Measurements from ENCODE around the gene DHRS7. TPM values are rescaled to one million over a fixed set of nuclear protein-coding genes. Genes with fewer than 3 reads are reported as not detected.

DHRS7 gene
- total and polyA plus RNA-seq, 9 of the 15 experiments (the other 6 are each of a cell fraction or from before 2014, with no cell fraction given): 10.2 to 20.1 (median 15.7) TPM

DNA sequence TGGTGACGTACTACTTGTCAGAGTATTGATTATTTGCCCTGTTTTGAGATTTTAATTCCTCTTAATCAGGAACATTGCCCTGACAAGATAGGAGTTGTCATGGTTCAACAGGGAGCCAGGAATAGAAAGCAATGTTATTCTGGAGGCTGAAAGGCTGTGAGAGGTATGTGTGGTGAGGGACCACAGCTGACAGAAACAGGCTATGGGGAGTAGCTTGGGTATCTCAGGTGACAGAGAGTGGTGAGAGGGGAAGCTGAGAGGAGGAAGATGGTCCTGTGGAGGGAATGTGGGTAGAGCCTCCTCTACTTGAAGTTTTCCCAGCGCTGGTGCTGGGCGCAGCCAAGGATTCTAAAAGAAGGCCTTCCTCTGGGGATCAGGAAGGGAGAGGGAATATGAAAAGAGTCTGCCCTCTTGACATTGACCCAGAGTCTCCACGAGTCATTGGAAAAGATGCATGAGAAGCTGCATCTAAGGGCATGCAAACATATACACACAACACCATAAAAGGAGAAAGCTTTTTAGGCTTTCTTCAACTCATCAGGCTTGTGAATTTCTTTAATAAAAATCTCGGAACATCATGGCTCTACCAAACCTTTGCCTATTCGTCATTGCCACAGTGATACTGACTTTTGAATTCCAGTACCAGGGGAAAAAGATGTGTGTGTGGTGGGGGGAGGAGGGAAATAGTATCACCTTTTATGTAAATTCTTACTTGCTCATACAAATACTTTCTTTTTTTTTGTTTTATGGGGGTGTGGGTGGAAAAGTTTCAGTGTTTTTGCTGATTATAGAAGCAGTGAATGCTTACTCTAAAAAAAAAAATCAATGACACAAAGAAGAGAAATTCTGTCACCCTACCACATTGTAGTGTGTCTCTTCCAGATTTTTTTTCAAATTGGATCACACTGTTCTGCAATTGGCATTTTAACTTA, 39.9 kb upstream of the DHRS7 start:
- no peak for ATAC-seq
- Histone ChIP-seq H3K4me3 (no peak overlapping the region), H3K79me2 (ENCODE audit: control insufficient read depth, insufficient read depth, low read length) (no peaks in the 10 kb centered on the region), H4K20me1 (replicated peaks; ENCODE audit: control insufficient read depth, insufficient read depth, low read length) (no peaks in the 10 kb centered on the region), H3K4me1 (replicated peaks in 1 of 2; ENCODE audit: control insufficient read depth in 2 of 2, insufficient read depth in 2 of 2, low read length in 2 of 2) (no peaks in the 10 kb centered on the region), H3K36me3 (ENCODE audit: control insufficient read depth, insufficient read depth, low read length) (no peaks in the 10 kb centered on the region), H3K9me3 (replicated peaks; ENCODE audit: control insufficient read depth, insufficient read depth, low read depth, low read length) (no peaks in the 10 kb centered on the region), H3K27ac (ENCODE audit: extremely low read depth, low read depth, low read length) (no peak overlapping the region), H2AFZ (ENCODE audit: low read depth, low read length) (peak overlapping the region; percentile 77), H3K9me1 (ENCODE audit: control insufficient read depth, insufficient read depth, low read length) (no peaks in the 10 kb centered on the region), H3K27me3 (ENCODE audit: control insufficient read depth in 2 of 2, insufficient read depth in 2 of 2, low read length in 2 of 2) (no peaks in the 10 kb centered on the region), H3K4me2 (ENCODE audit: insufficient read depth, low read length) (no peak overlapping the region), H3K9ac (ENCODE audit: insufficient read depth in 1 of 2, low read depth in 2 of 2, low read length in 2 of 2) (no peak overlapping the region)
- intact Hi-C loops (cut with micrococcal nuclease) (no loop called here), in situ Hi-C loops (cut with MboI) (loop anchor here (10.0 kb wide), 1 partner anchor 130 kb away; no protein-coding TSS in a partner anchor)
- no peak for DNase-seq (ENCODE audit: extremely low read depth in 1 of 4, low spot score in 3 of 4)
- no peak for FAIRE-seq
- ChIA-PET POLR2A (interaction anchor here (0.9 kb wide), 1 partner anchor 16 kb away, joined by 3 read pairs; no protein-coding TSS in a partner anchor), CTCF (ENCODE audit: low intra/inter-chr PET ratio) (no interaction called here)
- BruUV-seq (replicated peaks): no TSS peak
- WGBS (ENCODE audit: insufficient coverage, low coverage, missing lambda C conversion rate): 26% methylated on average over 6 of the region's 6 CpGs
- TF ChIP-seq CSDE1 (IDR thresholded peaks at IDR 0.05) (no peak), ZNF780A (CRISPR knock-in tag; IDR thresholded peaks at IDR 0.05) (no peak), CCNT2 (IDR thresholded peaks at IDR 0.05; ENCODE audit: borderline replicate concordance, extremely low read depth, insufficient read length, low read depth, low read length) (no peak), KLF6 (CRISPR knock-in tag; IDR thresholded peaks at IDR 0.05; ENCODE audit: borderline replicate concordance) (no peak), MYNN (IDR thresholded peaks at IDR 0.05) (no peak), MYNN (CRISPR knock-in tag; IDR thresholded peaks at IDR 0.05) (no peak), U2AF1 (optimal IDR thresholded peaks at IDR 0.05; ENCODE audit: low read depth, low read length) (no peak), ZZZ3 (IDR thresholded peaks at IDR 0.05) (no peak), MYC (IDR thresholded peaks at IDR 0.05; ENCODE audit: low read depth, low read length) (no peak), MYC (CRISPR knock-in tag; IDR thresholded peaks at IDR 0.05; ENCODE audit: borderline replicate concordance, low read depth) (no peak), SIX5 (IDR thresholded peaks at IDR 0.05; ENCODE audit: borderline replicate concordance in 1 of 2, insufficient read depth in 1 of 2, low read depth in 1 of 2, low read length in 2 of 2) (no peak)
- TF ChIP-seq, protein P1, sequence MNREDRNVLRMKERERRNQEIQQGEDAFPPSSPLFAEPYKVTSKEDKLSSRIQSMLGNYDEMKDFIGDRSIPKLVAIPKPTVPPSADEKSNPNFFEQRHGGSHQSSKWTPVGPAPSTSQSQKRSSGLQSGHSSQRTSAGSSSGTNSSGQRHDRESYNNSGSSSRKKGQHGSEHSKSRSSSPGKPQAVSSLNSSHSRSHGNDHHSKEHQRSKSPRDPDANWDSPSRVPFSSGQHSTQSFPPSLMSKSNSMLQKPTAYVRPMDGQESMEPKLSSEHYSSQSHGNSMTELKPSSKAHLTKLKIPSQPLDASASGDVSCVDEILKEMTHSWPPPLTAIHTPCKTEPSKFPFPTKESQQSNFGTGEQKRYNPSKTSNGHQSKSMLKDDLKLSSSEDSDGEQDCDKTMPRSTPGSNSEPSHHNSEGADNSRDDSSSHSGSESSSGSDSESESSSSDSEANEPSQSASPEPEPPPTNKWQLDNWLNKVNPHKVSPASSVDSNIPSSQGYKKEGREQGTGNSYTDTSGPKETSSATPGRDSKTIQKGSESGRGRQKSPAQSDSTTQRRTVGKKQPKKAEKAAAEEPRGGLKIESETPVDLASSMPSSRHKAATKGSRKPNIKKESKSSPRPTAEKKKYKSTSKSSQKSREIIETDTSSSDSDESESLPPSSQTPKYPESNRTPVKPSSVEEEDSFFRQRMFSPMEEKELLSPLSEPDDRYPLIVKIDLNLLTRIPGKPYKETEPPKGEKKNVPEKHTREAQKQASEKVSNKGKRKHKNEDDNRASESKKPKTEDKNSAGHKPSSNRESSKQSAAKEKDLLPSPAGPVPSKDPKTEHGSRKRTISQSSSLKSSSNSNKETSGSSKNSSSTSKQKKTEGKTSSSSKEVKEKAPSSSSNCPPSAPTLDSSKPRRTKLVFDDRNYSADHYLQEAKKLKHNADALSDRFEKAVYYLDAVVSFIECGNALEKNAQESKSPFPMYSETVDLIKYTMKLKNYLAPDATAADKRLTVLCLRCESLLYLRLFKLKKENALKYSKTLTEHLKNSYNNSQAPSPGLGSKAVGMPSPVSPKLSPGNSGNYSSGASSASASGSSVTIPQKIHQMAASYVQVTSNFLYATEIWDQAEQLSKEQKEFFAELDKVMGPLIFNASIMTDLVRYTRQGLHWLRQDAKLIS (CRISPR knock-in tag; IDR thresholded peaks at IDR 0.05): no peak
- TF ChIP-seq, protein P2, sequence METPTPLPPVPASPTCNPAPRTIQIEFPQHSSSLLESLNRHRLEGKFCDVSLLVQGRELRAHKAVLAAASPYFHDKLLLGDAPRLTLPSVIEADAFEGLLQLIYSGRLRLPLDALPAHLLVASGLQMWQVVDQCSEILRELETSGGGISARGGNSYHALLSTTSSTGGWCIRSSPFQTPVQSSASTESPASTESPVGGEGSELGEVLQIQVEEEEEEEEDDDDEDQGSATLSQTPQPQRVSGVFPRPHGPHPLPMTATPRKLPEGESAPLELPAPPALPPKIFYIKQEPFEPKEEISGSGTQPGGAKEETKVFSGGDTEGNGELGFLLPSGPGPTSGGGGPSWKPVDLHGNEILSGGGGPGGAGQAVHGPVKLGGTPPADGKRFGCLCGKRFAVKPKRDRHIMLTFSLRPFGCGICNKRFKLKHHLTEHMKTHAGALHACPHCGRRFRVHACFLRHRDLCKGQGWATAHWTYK (CRISPR knock-in tag; IDR thresholded peaks at IDR 0.05): no peak
- TF ChIP-seq, protein P3, sequence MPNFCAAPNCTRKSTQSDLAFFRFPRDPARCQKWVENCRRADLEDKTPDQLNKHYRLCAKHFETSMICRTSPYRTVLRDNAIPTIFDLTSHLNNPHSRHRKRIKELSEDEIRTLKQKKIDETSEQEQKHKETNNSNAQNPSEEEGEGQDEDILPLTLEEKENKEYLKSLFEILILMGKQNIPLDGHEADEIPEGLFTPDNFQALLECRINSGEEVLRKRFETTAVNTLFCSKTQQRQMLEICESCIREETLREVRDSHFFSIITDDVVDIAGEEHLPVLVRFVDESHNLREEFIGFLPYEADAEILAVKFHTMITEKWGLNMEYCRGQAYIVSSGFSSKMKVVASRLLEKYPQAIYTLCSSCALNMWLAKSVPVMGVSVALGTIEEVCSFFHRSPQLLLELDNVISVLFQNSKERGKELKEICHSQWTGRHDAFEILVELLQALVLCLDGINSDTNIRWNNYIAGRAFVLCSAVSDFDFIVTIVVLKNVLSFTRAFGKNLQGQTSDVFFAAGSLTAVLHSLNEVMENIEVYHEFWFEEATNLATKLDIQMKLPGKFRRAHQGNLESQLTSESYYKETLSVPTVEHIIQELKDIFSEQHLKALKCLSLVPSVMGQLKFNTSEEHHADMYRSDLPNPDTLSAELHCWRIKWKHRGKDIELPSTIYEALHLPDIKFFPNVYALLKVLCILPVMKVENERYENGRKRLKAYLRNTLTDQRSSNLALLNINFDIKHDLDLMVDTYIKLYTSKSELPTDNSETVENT (CRISPR knock-in tag; IDR thresholded peaks at IDR 0.05): no peak
